HFFc6 (cell line): ENCODE data around the gene OBP2A. TPM values are rescaled to one million over a fixed set of nuclear protein-coding genes. Genes with fewer than 3 reads are reported as not detected.

Source experiments
- DNase-seq: peaks from one replicate; pipeline ENCODE4 v3.0.0-alpha.2; 2018
- H3K27ac Mint-ChIP-seq: 2 replicates; pipeline ENCODE4 v1.8.0; 2020; ENCODE audit warnings: mild to moderate bottlenecking, mixed read lengths
- H3K27me3 Mint-ChIP-seq: 2 replicates; pipeline ENCODE4 v1.8.0; 2021; ENCODE audit warnings: mild to moderate bottlenecking, moderate library complexity, mixed read lengths; ENCODE audit not compliant: insufficient read depth
- H3K36me3 Mint-ChIP-seq: 2 replicates; pipeline ENCODE4 v1.8.0; 2021; ENCODE audit warnings: low read depth, mixed read lengths
- H3K4me1 Mint-ChIP-seq: 2 replicates; pipeline ENCODE4 v1.8.0; 2020; ENCODE audit warnings: low read depth, mixed read lengths
- H3K4me3 Mint-ChIP-seq: 2 replicates; pipeline ENCODE4 v1.8.0; 2020; ENCODE audit warnings: mild to moderate bottlenecking, moderate library complexity, mixed read lengths
- H3K9me3 Mint-ChIP-seq: 2 replicates; pipeline ENCODE4 v1.8.0; 2020; ENCODE audit warnings: mild to moderate bottlenecking, mixed read lengths
- total RNA-seq, 6 experiments: library from RNA; stranded (reverse); fragmentation: NEBNext Ultra II Directional; extraction: Animal tissue kit (Norgen Biotek cat#: 25700); gene quantifications; 2 replicates in 1 of 6; 3 replicates in 5 of 6; pipeline ENCODE4 v1.2.3, GENCODE V29; 2021
- TF ChIP-seq, protein P1 (sequence below): fragments of 200-600 bp; sonication (generic); IDR thresholded peaks from 2 replicates; pipeline ENCODE4 v1.5.0; 2021; ENCODE audit warnings: antibody characterized with exemption, mild to moderate bottlenecking

OBP2A gene
- total RNA-seq, 6 experiments from 2014 or later: not detected

GRCh38 chr9:135574331-135574730 is 28.4 kb downstream of the OBP2A start:
- TF ChIP-seq, protein P1, sequence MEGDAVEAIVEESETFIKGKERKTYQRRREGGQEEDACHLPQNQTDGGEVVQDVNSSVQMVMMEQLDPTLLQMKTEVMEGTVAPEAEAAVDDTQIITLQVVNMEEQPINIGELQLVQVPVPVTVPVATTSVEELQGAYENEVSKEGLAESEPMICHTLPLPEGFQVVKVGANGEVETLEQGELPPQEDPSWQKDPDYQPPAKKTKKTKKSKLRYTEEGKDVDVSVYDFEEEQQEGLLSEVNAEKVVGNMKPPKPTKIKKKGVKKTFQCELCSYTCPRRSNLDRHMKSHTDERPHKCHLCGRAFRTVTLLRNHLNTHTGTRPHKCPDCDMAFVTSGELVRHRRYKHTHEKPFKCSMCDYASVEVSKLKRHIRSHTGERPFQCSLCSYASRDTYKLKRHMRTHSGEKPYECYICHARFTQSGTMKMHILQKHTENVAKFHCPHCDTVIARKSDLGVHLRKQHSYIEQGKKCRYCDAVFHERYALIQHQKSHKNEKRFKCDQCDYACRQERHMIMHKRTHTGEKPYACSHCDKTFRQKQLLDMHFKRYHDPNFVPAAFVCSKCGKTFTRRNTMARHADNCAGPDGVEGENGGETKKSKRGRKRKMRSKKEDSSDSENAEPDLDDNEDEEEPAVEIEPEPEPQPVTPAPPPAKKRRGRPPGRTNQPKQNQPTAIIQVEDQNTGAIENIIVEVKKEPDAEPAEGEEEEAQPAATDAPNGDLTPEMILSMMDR: no peak
- H3K4me1 Mint-ChIP-seq: no peaks in the 10 kb centered on the region
- DNase-seq: no peak
- no peak overlapping the region for H3K4me3 Mint-ChIP-seq
- H3K27me3 Mint-ChIP-seq: peaks cover 11% of the 10 kb centered on the region
- peaks cover 3% of the 10 kb centered on the region; the same call in 1 of the 2 replicates for H3K9me3 Mint-ChIP-seq
- H3K36me3 Mint-ChIP-seq: no peaks in the 10 kb centered on the region
- no peak overlapping the region for H3K27ac Mint-ChIP-seq

DNA sequence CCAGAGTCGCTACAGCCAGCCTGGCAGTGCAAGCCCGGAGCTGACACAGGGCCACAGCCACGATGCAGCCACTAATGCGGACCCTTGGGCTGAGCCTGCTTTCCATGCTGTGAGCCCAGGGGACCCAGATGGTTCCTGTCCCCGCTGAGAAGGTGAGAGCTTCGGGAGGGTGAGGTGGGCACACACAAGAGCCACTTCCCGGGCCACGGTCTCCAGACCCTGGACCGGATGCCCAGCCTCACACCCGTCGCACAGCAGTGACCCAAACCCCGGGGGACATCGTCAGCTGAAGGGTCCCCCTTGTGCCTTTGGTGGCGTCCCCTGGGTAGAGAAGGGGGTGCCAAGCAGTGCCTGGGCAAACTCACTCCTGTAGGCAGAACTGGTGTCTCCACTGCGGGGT is 29.0 kb downstream of the OBP2A start:
- DNase-seq: no peak
- Mint-ChIP-seq H3K27me3 (peaks cover 10% of the 10 kb centered on the region), H3K27ac (no peak overlapping the region), H3K4me3 (no peak overlapping the region), H3K9me3 (no peaks in the 10 kb centered on the region), H3K4me1 (no peaks in the 10 kb centered on the region), H3K36me3 (no peaks in the 10 kb centered on the region)
- TF ChIP-seq, protein P1: no peak

- DNase-seq: no peak
- H3K4me1 Mint-ChIP-seq: no peaks in the 10 kb centered on the region
- TF ChIP-seq, protein P1: no peak
- H3K9me3 Mint-ChIP-seq: 0 out of 2 replicates have a peak, but pooled peaks cover 2% of the 10 kb centered on the region
- no peaks in the 10 kb centered on the region for H3K36me3 Mint-ChIP-seq
- H3K27ac Mint-ChIP-seq: no peak overlapping the region
- no peak overlapping the region for H3K4me3 Mint-ChIP-seq
- peaks cover 11% of the 10 kb centered on the region for H3K27me3 Mint-ChIP-seq
Observed at GRCh38 chr9:135575995-135576631, 30.2 kb downstream of the OBP2A start.

GRCh38 chr9:135577256-135577655 is 31.3 kb downstream of the OBP2A start:
- H3K27ac Mint-ChIP-seq: no peak overlapping the region
- no peaks in the 10 kb centered on the region for H3K36me3 Mint-ChIP-seq
- H3K27me3 Mint-ChIP-seq: peaks cover 12% of the 10 kb centered on the region
- H3K4me3 Mint-ChIP-seq: no peak overlapping the region
- no peaks in the 10 kb centered on the region for H3K4me1 Mint-ChIP-seq
- DNase-seq: no peak
- TF ChIP-seq, protein P1: no peak
- peaks cover 12% of the 10 kb centered on the region for H3K9me3 Mint-ChIP-seq

GRCh38 chr9:135579356-135579755 is 33.4 kb downstream of the OBP2A start:
- H3K27me3 Mint-ChIP-seq: peaks cover 12% of the 10 kb centered on the region
- TF ChIP-seq, protein P1: no peak
- DNase-seq: no peak
- no peak overlapping the region for H3K4me3 Mint-ChIP-seq
- no peak overlapping the region for H3K27ac Mint-ChIP-seq
- no peaks in the 10 kb centered on the region for H3K36me3 Mint-ChIP-seq
- no peaks in the 10 kb centered on the region for H3K4me1 Mint-ChIP-seq
- H3K9me3 Mint-ChIP-seq: peaks cover 12% of the 10 kb centered on the region
